ENCODE measurements around the gene THOC5. TPM values are rescaled to one million over a fixed set of nuclear protein-coding genes. Genes with fewer than 3 reads are reported as not detected.
A peak's percentile ranks its signal among the peaks of the same experiment; 100 is the strongest.

THOC5 gene
- polyA plus RNA-seq, 1 donor from 2014 or later, result 33.4 TPM

DNA sequence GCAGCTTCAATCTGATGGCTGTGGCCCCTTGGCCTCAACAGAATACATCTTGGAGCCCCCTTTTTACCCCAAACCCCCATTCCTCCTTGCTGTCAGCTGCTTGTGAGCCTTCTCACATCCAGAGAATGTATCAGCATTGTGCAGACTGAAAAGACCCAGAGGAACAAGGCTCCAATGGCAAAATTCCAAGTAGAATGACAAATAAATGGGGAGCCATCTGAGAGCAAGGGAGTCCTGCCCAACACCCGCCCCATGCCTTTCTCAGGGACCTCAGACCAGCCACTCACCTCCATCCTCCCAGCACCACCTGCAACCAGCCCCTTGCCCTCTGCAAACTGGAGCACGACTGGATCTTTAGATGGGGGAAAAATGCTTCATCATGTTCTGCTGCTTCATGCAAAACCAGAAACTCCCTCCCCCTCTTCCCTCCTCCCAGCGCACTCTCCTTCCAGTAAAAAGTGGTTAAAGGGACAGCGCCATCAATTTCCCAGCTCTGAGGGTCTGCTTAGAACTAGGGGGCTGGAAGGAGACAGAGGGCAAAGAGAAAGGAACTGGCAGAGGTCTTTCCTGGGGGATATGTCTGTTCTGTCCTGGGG, 75.7 kb downstream of the THOC5 start:
- Histone ChIP-seq H3K36me3 (ENCODE audit: insufficient read depth, low read length) (no peaks in the 10 kb centered on the region), H3K9ac (ENCODE audit: low read length) (peak overlapping the region; percentile 23), H3K27ac (ENCODE audit: low read length) (no peak overlapping the region), H3K27me3 (ENCODE audit: insufficient read depth, low read depth, low read length) (peaks cover 51% of the 10 kb centered on the region), H3K4me2 (ENCODE audit: low read length) (no peak overlapping the region), H2AFZ (ENCODE audit: low read depth, low read length) (no peak overlapping the region), H3K4me3 (ENCODE audit: low read length) (peak overlapping the region; percentile 70), H3K9me3 (ENCODE audit: low read length) (no peaks in the 10 kb centered on the region), H4K20me1 (ENCODE audit: insufficient read depth) (no peaks in the 10 kb centered on the region), H3K9me2 (ENCODE audit: insufficient read depth, low read length) (no peaks in the 10 kb centered on the region), H3F3A (ENCODE audit: insufficient read depth, low read length, poor library complexity, severe bottlenecking) (no peaks in the 10 kb centered on the region), H3K79me2 (replicated peaks; ENCODE audit: insufficient read depth, low read length) (no peaks in the 10 kb centered on the region)
- TF ChIP-seq MXI1 (conservative IDR thresholded peaks at IDR 0.05; ENCODE audit: poor library complexity, severe bottlenecking) (no peak), EP300 (conservative IDR thresholded peaks at IDR 0.05; ENCODE audit: poor library complexity, severe bottlenecking) (no peak), TAF1 (IDR thresholded peaks at IDR 0.05; ENCODE audit: low read depth) (no peak), SMC3 (conservative IDR thresholded peaks at IDR 0.05; ENCODE audit: poor library complexity) (no peak), EZH2 (IDR thresholded peaks at IDR 0.05; ENCODE audit: borderline replicate concordance, insufficient read depth, low read length, poor library complexity, severe bottlenecking) (no peak), POLR2AphosphoS5 (IDR thresholded peaks at IDR 0.05) (no peak), RAD21 (conservative IDR thresholded peaks at IDR 0.05) (no peak)
- TF ChIP-seq, protein P1, sequence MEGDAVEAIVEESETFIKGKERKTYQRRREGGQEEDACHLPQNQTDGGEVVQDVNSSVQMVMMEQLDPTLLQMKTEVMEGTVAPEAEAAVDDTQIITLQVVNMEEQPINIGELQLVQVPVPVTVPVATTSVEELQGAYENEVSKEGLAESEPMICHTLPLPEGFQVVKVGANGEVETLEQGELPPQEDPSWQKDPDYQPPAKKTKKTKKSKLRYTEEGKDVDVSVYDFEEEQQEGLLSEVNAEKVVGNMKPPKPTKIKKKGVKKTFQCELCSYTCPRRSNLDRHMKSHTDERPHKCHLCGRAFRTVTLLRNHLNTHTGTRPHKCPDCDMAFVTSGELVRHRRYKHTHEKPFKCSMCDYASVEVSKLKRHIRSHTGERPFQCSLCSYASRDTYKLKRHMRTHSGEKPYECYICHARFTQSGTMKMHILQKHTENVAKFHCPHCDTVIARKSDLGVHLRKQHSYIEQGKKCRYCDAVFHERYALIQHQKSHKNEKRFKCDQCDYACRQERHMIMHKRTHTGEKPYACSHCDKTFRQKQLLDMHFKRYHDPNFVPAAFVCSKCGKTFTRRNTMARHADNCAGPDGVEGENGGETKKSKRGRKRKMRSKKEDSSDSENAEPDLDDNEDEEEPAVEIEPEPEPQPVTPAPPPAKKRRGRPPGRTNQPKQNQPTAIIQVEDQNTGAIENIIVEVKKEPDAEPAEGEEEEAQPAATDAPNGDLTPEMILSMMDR (IDR thresholded peaks at IDR 0.05; ENCODE audit: poor library complexity, severe bottlenecking), result no peak
- TF ChIP-seq, protein P2, sequence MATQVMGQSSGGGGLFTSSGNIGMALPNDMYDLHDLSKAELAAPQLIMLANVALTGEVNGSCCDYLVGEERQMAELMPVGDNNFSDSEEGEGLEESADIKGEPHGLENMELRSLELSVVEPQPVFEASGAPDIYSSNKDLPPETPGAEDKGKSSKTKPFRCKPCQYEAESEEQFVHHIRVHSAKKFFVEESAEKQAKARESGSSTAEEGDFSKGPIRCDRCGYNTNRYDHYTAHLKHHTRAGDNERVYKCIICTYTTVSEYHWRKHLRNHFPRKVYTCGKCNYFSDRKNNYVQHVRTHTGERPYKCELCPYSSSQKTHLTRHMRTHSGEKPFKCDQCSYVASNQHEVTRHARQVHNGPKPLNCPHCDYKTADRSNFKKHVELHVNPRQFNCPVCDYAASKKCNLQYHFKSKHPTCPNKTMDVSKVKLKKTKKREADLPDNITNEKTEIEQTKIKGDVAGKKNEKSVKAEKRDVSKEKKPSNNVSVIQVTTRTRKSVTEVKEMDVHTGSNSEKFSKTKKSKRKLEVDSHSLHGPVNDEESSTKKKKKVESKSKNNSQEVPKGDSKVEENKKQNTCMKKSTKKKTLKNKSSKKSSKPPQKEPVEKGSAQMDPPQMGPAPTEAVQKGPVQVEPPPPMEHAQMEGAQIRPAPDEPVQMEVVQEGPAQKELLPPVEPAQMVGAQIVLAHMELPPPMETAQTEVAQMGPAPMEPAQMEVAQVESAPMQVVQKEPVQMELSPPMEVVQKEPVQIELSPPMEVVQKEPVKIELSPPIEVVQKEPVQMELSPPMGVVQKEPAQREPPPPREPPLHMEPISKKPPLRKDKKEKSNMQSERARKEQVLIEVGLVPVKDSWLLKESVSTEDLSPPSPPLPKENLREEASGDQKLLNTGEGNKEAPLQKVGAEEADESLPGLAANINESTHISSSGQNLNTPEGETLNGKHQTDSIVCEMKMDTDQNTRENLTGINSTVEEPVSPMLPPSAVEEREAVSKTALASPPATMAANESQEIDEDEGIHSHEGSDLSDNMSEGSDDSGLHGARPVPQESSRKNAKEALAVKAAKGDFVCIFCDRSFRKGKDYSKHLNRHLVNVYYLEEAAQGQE (IDR thresholded peaks at IDR 0.05; ENCODE audit: borderline replicate concordance), result no peak

DNA sequence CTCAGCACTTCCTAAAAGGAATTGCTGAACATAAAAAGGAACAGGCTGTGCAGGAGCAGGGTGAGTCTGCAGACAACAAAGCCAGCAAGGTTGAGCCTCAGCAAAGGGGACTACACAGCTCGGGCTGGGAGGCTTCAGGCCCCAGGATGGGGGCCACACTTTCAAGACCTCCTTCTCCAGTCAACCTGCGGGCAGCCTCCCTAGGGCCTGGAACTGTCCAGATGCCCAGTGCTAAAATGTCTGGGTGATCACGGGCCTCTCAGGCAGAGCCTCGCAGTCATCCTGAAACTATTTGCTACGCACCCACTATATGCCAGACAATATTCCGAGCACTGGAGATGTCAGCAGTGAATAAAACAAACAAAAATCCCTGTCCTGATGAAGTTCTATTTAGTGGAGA, 77.4 kb downstream of the THOC5 start:
- H3K27me3 ChIP-seq (ENCODE audit: insufficient read depth, low read depth, low read length), result peaks cover 40% of the 10 kb centered on the region

More for the DNA sequence above, 77.4 kb downstream of the THOC5 start:
- no peak for TF ChIP-seq SMC3 (conservative IDR thresholded peaks at IDR 0.05; ENCODE audit: poor library complexity)
- TF ChIP-seq MXI1 (conservative IDR thresholded peaks at IDR 0.05; ENCODE audit: poor library complexity, severe bottlenecking), result no peak
- TF ChIP-seq, protein P2 (IDR thresholded peaks at IDR 0.05; ENCODE audit: borderline replicate concordance), result no peak
- TF ChIP-seq RAD21 (conservative IDR thresholded peaks at IDR 0.05), result no peak
- TF ChIP-seq TAF1 (IDR thresholded peaks at IDR 0.05; ENCODE audit: low read depth), result no peak
- TF ChIP-seq EZH2 (IDR thresholded peaks at IDR 0.05; ENCODE audit: borderline replicate concordance, insufficient read depth, low read length, poor library complexity, severe bottlenecking), result no peak
- TF ChIP-seq POLR2AphosphoS5 (IDR thresholded peaks at IDR 0.05), result no peak
- TF ChIP-seq EP300 (conservative IDR thresholded peaks at IDR 0.05; ENCODE audit: poor library complexity, severe bottlenecking), result no peak
- H3K79me2 ChIP-seq (replicated peaks; ENCODE audit: insufficient read depth, low read length), result no peaks in the 10 kb centered on the region
- no peaks in the 10 kb centered on the region for H3K9me3 ChIP-seq (ENCODE audit: low read length)
- H3K9me2 ChIP-seq (ENCODE audit: insufficient read depth, low read length), result no peaks in the 10 kb centered on the region
- no peaks in the 10 kb centered on the region for H3K36me3 ChIP-seq (ENCODE audit: insufficient read depth, low read length)
- no peak overlapping the region for H3K4me2 ChIP-seq (ENCODE audit: low read length)
- H3K27ac ChIP-seq (ENCODE audit: low read length), result no peak overlapping the region
- no peak overlapping the region for H2AFZ ChIP-seq (ENCODE audit: low read depth, low read length)
- no peak overlapping the region for H3K4me3 ChIP-seq (ENCODE audit: low read length)
- no peak overlapping the region for H3K9ac ChIP-seq (ENCODE audit: low read length)
- no peaks in the 10 kb centered on the region for H3F3A ChIP-seq (ENCODE audit: insufficient read depth, low read length, poor library complexity, severe bottlenecking)
- H4K20me1 ChIP-seq (ENCODE audit: insufficient read depth), result no peaks in the 10 kb centered on the region
